ENCODE measurements around the gene DHRS7C. TPM values are rescaled to one million over a fixed set of nuclear protein-coding genes. Genes with fewer than 3 reads are reported as not detected.

DHRS7C gene, protein sequence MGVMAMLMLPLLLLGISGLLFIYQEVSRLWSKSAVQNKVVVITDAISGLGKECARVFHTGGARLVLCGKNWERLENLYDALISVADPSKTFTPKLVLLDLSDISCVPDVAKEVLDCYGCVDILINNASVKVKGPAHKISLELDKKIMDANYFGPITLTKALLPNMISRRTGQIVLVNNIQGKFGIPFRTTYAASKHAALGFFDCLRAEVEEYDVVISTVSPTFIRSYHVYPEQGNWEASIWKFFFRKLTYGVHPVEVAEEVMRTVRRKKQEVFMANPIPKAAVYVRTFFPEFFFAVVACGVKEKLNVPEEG
- not detected for total RNA-seq

DNA sequence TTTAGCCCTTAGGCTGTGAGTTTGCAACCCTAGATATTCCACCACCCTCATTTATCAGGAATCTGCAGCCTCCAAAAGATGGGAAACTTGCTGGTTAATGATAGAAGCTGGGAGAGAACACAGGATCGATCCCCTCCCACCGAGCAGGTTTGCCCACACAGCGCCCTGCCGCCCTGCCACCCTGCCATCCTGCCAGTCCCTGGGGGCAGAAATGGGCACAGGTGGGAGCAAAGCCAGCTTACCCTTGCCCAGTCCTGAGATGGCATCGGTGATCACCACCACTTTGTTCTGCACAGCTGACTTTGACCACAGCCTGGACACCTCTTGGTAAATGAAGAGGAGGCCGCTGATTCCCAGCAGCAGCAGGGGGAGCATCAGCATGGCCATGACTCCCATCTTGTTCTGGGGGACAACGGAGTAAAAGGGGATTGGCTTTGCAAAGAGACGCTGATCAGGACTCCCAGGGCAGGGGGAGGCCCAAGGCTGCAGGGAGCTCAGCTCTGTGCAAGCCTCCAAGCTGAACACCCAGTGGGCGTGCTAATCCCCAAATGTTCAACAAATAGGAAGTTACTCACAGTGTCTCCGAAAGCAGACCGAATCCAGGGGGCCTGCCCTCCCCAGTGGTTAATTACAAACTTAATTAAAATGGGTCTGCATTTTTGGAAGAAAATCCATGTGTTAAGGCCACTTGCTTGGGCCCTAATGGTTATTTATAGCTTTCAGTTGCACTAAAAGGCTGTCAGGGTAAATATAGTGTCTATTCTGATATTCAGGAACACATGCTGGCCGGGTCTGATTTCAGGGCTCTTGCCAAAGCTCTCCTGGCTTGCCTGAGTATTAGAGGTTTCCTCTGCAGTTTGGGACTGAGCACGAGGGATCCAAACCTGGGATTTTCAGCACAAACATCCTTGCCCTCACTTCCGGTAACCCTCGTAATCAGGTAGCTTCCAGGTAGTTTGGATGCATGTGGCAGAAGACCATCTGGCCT lies at the start of gene DHRS7C:
TSS of gene DHRS7C (minus strand) at position 704 of the 988 bp plus-strand sequence. CDS start at position 396, 308 bp downstream.
- Histone ChIP-seq H3K4me3 (no peak within 1 kb of the TSS), H3K27ac (peak within 1 kb of the TSS in 1 of 2 donors; percentile 44), H3K36me3 (no peaks in the 10 kb centered on the region), H3K27me3 (no peaks in the 10 kb centered on the region), H3K4me1 (no peaks in the 10 kb centered on the region), H3K9me3 (no peaks in the 10 kb centered on the region)
- intact Hi-C loops (cut with DNase I; ENCODE audit: low total_unique reads): no loop called here
- DNase-seq: peak in 1 of 2 donors; percentile 50
- TF ChIP-seq POLR2A (IDR thresholded peaks at IDR 0.05): no peak
- TF ChIP-seq, protein P1, sequence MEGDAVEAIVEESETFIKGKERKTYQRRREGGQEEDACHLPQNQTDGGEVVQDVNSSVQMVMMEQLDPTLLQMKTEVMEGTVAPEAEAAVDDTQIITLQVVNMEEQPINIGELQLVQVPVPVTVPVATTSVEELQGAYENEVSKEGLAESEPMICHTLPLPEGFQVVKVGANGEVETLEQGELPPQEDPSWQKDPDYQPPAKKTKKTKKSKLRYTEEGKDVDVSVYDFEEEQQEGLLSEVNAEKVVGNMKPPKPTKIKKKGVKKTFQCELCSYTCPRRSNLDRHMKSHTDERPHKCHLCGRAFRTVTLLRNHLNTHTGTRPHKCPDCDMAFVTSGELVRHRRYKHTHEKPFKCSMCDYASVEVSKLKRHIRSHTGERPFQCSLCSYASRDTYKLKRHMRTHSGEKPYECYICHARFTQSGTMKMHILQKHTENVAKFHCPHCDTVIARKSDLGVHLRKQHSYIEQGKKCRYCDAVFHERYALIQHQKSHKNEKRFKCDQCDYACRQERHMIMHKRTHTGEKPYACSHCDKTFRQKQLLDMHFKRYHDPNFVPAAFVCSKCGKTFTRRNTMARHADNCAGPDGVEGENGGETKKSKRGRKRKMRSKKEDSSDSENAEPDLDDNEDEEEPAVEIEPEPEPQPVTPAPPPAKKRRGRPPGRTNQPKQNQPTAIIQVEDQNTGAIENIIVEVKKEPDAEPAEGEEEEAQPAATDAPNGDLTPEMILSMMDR (IDR thresholded peaks at IDR 0.05): peak in 1 of 4 experiments; percentile 4

DNA sequence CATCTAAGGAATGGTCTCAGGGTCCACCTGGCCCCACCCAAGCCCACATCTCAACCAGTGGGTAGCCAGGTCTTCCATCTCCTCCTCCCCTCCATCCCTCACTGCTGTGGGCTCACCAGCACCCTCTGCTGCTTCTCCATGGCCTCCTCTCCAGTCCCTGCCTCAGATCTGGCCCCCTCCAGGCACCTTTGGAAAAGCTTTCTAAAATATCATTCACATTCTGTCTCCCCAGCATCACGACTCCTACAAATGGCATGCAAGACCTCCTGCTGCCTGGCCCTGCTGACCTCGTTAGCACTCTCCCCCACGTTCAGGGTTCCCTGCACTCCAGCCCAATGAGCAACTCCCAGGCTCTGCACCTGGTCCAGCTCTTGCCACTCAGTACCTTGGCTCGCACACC lies 48.0 kb upstream of the DHRS7C start:
- intact Hi-C loops (cut with DNase I; ENCODE audit: low total_unique reads): no loop called here

DNA sequence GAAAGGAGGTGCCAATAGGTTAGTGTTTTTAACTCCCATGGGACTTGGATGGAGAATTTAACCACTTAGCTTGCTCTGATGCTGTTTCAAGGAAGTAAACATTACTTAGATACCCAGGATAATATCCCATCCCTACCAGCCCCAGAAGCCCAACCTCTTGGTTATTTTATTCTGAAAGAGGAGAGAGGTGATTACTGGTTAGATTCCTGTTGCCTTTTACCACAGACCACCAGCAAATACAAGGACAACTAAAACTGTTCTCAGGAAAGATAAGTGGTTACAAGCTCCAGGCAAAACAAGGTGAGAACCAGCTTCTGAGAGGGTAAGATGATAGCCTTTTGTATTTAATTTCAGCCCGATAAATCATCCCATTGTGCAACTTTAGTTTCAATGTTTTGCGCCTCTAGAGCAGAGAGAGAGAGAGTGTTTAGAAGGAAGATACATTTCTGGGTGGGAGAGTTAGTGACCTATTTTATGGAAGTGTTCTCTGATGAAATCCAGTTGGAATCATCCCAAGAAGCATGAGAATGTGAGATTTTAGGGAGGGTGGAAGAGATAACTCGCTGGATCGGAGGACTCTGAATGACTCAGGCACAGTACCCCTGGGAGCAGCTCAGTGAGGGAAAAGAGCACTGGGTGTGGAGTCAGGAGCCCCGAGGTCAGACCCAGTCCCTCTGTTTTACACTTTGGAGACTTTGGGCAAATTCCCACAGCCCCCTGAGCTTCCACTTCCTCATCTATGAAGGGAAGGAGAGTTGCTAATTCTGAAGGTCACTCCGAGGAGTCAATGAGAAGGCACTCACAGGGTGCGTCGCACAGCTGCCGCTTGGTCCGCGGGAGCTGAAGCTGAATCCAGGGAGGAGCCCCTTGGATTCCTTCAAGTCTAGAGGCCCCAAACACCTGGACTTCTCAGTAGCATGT lies 46.4 kb upstream of the DHRS7C start:
- TF ChIP-seq, protein P1 (IDR thresholded peaks at IDR 0.05): no peak
- TF ChIP-seq POLR2A (IDR thresholded peaks at IDR 0.05): no peak
- H3K9me3 ChIP-seq: no peaks in the 10 kb centered on the region
- no peak overlapping the region for H3K4me3 ChIP-seq
- H3K36me3 ChIP-seq: no peaks in the 10 kb centered on the region
- peak overlapping the region; percentile 31 to 78 for H3K27ac ChIP-seq
- H3K4me1 ChIP-seq: peaks cover 0 to 7% of the 10 kb centered on the region in 2 donors
- no peaks in the 10 kb centered on the region for H3K27me3 ChIP-seq
- intact Hi-C loops (cut with DNase I; ENCODE audit: low total_unique reads): no loop called here
- DNase-seq: peak; percentile 70 to 81

More for the DNA sequence above, 48.0 kb upstream of the DHRS7C start:
- peaks cover 0 to 7% of the 10 kb centered on the region in 2 donors for H3K4me1 ChIP-seq
- H3K27ac ChIP-seq: peak overlapping the region; percentile 31 to 78
- no peak for DNase-seq
- no peak for TF ChIP-seq POLR2A (IDR thresholded peaks at IDR 0.05)
- TF ChIP-seq, protein P1 (IDR thresholded peaks at IDR 0.05): no peak
- H3K9me3 ChIP-seq: no peaks in the 10 kb centered on the region
- H3K36me3 ChIP-seq: no peaks in the 10 kb centered on the region
- no peak overlapping the region for H3K4me3 ChIP-seq
- no peaks in the 10 kb centered on the region for H3K27me3 ChIP-seq

DNA sequence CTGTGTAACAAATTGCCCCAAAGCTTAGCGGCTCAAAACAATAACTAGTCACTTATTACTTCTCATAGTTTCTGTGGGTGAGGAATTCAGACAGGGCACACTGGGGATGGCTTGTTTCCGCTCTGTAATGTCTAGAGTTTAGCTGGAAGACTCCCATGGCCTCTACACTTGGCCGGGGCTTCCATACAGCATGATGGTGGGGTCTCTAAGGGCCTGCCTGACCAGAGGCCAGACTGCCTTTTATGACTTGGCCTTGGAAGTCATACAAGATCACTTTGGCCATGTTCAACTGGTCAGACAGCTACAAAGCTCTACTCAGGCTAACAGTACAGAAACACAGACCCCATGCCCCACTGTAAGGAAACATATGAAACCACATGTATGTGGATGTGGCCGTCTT lies 42.5 kb upstream of the DHRS7C start:
- TF ChIP-seq, protein P1 (IDR thresholded peaks at IDR 0.05): no peak
- TF ChIP-seq POLR2A (IDR thresholded peaks at IDR 0.05): no peak
- Histone ChIP-seq H3K36me3 (no peaks in the 10 kb centered on the region), H3K27me3 (no peaks in the 10 kb centered on the region), H3K9me3 (no peaks in the 10 kb centered on the region), H3K4me1 (peaks cover 0 to 10% of the 10 kb centered on the region in 2 donors), H3K4me3 (no peak overlapping the region), H3K27ac (no peak overlapping the region)
- DNase-seq: no peak
- intact Hi-C loops (cut with DNase I; ENCODE audit: low total_unique reads): no loop called here
